HT-29 (cell line): Measurements from ENCODE around the gene TAS2R16. TPM values are rescaled to one million over a fixed set of nuclear protein-coding genes. Genes with fewer than 3 reads are reported as not detected.

Experiments
- DNase-seq: peaks from one replicate; pipeline ENCODE4 v3.0.0-alpha.2; 2015; ENCODE audit warnings: low spot score
- total RNA-seq: library from RNA; depleted of rRNA; stranded (reverse); fragments of >200 nt; shearing (Covaris generic); gene quantifications from 2 replicates; pipeline ENCODE4 v1.2.3, GENCODE V29; 2014; rRNA removed

The TAS2R16 gene, protein sequence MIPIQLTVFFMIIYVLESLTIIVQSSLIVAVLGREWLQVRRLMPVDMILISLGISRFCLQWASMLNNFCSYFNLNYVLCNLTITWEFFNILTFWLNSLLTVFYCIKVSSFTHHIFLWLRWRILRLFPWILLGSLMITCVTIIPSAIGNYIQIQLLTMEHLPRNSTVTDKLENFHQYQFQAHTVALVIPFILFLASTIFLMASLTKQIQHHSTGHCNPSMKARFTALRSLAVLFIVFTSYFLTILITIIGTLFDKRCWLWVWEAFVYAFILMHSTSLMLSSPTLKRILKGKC
- not detected in 2 replicates for total RNA-seq

DNA sequence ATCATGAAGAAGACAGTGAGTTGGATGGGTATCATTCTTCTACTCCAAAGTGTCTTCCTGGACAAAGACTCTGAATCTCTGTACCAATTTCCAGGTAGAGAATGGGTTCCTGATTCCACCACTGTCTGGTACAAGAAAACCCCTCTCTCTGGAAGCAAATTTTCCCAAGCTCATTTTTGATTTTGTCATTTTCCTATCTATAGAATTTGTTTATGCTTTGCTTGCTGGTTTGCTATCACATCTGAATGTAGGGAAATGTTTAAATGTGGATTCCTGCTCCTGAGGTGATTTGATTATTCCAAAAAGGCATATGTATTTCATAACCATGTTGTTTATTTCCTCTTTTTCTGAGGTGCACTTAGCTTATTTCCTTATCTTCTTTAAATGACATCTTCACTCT is at the start of gene TAS2R16:
TSS of gene TAS2R16 (minus strand) at position 101 of the 400 bp plus-strand sequence. CDS start at position 35, 66 bp downstream.
- no peak for DNase-seq

DNA sequence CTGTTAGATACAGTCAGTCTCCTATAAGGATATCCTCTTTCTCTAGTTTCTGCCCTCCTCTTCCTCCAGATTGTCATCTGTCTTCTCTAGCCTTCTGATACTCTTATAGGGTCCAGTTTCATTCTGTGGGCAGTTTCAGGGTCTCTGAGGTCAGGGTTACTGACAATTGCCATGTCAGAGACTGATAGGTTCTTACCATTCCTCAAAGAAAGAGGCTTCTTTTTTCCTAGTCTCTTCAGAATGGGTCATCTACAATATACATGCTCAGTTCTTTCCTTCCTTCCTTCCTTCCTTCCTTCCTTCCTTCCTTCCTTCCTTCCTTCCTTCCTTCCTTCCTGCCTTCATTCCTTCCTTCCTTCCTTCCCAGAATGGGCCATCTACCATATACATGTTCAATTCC is 48.1 kb upstream of the TAS2R16 start:
- no peak for DNase-seq

DNA sequence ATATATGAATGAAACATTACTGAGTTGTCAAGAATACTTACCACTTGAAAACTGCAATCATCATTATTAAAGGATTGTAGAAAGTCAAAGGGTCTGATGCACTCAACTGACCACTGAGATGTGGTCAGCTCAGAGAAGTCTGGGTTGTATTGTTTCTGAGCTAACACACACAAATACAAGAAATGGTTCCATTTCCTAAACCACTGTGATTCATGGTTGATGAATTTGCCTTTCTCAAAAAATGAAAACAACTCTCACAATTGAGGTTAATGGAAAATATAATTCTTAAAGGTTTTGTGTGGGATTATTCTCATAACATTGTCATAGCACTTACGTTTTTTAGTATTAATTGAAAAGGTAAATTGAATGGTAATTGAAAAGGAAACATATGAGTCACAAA is 45.6 kb upstream of the TAS2R16 start:
- no peak for DNase-seq

DNA sequence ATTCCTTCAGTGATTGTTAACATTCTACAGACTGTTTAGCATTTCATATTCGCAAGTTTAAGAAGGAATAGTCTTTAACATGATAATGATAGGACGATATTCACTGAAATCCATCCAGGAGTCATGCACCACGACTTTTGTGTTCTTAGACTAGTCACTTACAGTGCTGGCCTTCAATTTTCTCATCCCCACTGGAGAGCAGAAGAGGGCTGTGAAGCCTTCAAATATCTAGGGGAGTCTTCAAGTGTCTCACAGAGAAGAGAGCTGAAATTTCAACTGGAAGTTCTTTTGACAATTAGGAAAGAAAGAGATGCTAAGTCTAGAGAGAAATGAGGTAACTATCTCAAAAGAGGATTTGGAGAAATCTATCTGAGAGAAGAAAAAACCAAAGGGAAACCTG is 43.8 kb upstream of the TAS2R16 start:
- no peak for DNase-seq

DNA sequence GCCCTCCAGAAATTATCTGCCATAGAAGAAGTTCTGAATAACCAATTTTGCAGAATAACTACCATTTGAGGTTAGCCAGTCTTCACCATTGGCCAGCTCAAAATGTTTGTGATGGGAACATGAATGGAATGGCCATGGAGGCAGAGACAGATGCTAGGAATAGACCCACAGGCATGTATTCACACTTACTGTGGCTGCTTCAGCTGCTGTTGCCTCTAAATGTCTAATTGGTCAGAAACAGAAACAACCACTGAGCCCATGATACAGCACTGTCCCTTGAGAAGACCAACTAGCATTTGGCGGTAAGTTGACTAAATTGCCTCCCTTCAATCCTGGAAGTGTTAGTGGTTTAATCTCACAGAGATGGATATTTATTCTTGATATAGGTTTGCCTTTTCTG is 38.6 kb upstream of the TAS2R16 start:
- DNase-seq: no peak

DNA sequence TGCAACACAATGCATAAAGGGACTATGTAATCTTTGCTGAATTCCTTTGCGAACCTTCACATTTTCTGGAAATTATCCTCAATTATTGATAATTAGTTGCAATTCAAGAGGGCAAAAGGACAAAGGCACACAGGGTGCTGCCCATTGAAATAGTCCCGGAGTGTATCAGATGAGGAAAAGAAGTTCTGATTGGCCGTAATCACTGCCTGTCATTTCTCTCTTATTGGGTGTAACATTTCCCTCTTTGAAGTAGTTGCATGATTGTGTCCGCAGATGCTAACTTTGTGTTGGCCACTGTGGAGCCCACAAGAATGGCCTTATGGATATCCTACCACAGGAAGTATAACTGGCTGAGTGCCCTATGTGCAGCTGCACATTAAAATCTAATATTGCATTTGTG is 35.1 kb upstream of the TAS2R16 start:
- DNase-seq: no peak

DNA sequence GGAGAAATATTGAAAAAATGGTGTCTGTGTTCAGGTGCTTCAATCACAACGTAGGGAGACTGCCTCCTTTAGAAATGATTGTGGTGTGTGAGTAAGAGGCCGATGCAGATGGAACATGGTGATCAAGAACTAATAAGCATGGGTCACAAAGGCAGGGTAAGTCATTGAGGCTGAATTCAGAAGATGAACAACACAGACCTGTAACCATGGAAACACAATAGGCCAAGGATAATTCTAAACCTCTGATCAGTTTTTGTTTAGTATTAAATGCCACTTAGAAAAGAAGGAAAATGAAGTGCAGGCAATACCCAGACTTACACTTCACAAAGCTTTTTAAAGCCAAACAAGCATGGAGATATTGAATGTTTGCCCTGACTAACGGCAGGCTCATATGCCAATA is 32.8 kb upstream of the TAS2R16 start:
- no peak for DNase-seq

DNA sequence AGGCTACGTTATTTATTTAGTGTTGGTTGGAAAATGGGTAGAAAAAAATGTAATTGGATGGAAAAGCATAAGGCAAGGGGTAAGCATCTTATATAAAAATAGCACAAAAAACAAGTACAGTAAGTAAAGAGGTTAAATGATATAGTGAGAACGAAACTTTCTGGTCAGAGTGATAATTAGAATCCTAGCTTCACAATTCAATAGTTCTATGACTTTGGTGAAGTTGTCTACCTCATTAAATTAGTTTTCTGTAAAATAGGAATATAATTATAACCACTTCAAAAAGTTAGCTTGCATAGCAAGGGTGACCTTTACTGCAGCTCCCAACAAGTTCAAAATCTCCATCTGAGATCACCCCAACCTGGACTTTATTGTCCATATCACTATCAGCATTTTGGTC is 30.8 kb upstream of the TAS2R16 start:
- DNase-seq: no peak

DNA sequence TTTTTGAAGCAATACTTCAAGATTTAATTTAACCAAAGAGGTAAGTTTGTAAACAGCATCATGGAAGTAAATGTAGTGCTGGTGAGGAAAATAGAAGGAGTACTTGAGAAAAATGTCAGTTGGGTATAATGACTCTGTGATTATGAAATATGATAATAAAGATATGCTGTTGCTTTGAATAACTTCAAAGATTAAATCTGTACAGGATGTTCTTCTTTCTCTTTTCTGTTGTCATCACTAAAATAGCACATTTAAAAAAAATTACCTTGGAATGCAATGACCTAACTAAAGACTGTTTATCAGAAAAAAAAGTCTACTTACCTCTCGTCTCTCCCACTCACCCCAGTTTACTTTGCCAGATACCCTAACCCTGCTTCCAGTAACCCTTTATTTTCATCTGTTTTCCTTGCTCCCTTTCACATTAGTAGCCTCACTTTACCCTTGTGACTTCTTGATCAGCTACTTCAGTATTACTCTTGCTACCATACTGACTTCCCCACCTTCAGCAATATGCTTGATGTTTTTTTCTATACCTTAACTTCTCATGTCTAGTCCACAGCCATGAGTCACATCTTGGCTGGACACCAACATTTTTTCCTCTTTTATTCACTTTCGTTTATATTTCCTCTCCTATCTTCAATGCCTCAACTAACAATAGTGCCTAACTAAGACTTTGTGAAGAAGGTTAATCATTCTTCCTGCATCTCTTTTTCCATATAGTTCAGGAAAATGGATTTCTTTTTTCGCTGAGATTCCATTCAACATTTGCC is 29.7 kb upstream of the TAS2R16 start:
- no peak for DNase-seq

DNA sequence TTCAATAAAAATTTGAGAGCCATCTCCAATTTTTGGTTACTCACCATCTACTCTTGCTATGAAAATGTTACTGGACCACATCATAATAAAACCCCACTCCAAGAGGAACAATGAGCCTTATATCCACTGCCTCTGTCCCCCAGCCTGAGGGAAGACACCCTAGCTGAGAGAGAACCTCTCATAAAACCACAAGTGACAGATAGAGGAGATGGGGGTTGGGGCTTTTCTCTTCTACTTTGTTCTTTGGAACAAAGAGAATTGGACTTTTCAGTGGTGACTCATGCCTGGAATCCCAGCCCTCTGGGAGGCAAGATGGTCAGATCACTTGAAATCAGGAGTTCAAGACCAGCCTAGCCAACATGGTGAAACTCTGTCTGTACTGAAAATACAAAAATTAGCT is 27.6 kb upstream of the TAS2R16 start:
- DNase-seq: no peak

DNA sequence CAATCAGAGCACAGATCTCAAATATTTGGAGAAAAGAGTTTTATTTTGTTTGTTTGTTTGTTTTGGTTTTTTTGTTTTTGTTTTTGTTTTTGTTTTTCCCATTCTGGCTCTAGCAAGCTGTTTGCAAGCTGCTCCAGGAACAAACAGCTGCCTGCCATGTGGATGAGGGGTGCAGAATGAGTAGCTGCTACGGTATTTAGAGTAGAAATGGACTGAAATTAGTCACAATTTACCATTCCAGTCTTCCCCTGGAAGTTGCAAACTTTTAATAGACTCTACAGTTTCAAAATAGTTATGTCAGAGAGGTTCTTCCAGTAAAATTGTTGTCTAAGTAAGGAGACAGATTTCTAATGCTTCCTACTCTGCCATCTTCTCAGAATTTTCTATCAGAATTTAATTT is 27.1 kb upstream of the TAS2R16 start:
- no peak for DNase-seq

DNA sequence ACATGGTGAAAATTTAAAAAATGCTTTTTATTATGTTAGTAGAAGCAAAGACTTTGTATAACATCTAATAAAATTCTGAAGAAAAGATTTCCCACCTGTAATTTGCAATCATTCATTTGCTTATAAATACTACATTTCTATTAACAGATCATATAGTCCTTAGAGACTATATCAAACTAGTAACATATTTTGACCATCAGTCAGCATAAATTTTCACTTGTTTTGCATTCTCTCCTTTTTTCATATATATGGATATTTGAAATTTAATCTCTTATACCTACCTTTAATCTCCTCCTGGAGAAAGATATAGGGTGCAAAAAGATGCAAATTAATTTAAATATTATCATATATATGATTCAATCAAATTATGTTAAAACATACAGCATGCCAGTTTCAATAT is 16.9 kb upstream of the TAS2R16 start:
- no peak for DNase-seq

DNA sequence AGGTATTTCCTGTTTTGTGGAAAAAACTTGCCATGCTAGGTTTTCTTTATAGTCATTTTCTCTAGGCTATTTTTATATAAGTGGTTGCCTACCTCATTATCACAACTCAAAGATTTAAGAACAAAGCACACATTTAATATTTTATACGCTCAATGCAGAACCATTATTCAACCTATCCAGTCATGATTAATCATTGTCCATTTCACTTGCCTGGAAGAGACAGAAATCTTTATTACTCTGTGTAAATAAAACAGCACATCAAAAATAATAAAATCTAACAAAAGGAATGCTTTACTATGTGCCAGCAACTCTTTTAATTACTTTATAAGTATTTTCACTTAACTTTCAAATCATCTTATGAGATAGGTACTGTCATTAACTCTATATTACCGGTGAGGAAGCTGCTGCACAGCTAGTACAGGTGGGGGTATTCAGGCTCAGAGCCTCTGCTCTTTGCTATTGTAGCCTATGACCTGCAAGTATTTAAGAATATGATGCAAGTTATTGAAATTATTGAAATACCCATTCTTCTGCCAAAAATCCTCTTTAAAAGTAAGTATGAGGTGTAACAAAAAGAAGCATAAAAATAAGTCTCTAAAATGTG is 16.4 kb upstream of the TAS2R16 start:
- DNase-seq: no peak

DNA sequence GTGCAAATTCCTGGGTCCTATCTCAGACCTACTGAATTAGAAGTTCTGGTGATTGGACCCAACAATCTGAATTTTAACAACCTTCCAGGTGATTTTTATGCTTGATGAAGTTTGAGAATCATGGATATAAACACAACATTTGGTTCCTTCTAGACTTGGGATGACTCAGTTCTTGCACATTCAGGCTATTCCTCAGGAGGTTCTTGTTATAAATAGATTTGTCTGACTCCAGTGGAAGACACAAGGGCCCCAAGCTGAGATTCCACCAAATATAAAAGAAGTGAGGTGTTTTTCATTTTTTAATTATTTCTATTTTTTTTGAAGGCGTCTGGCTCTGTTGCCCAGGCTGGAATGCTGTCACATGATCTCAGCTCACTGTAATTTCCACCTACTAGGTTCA is 9.4 kb upstream of the TAS2R16 start:
- DNase-seq: no peak

DNA sequence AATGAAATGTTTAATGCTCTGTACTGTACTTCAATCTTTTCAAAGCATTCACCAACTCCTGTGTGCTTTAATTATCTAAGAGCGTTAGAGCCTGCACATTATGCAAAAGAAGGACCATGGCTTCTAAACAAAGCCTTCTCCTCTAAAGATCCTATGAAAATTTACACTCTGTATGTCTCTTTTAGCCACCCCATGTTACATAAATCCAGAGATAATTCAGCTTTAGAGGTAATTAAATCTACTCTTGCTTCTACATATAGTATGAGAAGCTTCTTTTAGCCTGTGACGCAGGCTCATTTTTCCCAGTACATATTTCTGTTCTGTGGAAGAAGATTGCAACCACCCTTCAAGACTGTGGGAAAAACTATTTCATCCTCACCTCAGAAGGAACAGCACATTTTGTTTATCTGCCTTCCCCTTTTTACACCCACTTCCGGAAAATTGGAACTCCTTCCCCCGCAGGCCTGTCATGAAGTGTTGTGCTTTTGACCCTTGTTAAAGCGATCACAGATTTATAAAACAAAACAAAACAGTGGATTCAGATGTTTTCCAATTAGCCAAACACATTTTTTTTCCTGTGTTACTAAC is 8.1 kb upstream of the TAS2R16 start:
- DNase-seq: no peak

DNA sequence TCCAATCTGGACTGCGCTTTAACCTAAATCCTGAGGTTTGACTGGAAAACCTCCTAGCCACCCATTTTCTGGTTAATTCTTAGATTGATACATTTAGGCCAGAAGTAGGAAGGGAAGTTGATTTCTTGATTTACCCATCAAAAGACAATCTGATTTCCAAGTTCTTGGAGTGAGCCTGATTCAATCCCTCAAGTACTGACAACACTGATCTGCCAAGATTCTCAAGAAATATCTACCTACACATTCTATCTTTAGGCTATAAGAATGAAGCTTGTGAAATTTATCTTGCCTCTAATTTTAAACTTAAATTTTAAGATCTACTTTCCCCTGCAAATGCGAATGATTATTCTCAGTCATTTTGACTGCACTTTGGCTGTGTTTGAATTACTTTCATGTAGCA is 5.9 kb downstream of the TAS2R16 start:
- DNase-seq: no peak

DNA sequence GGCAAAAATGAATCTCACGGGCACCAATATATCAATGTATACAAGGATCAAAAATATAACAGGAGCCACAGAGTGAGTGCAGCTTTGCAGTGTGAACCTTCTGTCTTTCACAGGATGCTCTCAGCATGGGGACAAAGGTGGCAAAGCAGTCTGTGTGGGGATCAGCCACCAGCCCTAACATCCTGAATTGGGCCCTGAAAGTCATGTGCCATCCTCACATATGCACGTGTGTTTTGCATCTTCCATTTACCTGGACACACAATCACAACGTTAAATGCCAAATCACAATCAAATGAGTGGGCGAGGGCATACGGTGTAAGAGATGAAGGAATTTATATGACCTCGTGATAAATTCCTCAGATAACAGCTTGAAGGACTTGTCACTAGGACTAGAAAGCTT is 6.5 kb downstream of the TAS2R16 start:
- DNase-seq: no peak

DNA sequence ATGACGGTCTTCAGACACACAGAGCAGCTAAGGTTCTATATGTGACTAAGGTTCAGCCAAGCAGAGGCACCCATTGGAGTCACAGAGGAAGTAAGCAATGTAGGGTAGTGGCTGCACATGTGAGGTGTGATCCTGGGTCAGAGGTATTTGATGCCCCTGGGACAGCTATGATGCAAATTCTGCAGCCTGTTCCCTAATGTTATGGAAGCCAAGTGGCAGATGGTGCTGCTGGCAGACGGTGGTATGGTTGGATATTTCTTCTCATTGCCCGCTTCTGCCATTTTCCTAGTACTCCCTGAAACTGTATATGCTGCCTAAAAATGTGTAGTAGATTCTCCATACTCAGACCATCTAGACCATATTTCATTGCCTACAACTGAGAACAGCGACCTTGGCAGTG is 7.2 kb downstream of the TAS2R16 start:
- no peak for DNase-seq

DNA sequence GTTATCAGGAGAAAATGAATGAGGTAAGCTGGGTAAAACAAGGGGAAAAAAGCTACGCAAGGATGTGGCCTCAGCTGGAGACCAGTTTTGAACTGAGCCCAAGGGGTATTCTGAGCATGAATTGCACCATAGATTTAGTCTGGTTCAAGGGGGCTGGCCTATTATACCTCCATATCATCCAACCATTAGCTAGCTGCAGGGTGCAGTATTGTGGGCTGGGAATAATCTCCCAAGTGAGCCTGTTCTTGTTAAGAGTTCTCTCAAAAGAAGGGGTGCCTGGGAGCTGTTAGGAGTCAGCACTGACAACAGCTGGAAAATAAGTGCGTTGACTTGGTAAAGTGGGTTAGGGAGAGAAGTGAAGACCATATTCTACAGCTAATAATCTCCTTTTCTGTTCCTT is 8.0 kb downstream of the TAS2R16 start:
- no peak for DNase-seq

DNA sequence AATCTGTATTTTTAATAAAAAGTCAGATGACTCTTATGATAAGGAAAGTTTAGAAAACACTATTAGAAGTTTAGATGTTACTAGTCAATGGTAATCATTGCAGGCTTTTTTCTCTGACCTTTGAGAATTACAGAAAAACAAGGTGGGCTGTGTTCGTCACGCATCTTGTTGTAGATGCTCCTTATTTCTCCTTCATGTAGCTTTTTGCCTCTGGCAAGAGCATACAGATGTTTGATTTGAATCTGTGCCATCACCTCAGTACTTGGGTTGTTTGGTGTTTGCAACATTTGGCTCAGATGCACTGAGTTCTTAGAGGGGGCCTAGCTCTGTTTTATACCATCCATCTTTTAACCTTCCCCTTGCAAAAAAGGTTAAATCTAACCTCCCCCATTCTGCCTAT is 11.5 kb downstream of the TAS2R16 start:
- DNase-seq: no peak

DNA sequence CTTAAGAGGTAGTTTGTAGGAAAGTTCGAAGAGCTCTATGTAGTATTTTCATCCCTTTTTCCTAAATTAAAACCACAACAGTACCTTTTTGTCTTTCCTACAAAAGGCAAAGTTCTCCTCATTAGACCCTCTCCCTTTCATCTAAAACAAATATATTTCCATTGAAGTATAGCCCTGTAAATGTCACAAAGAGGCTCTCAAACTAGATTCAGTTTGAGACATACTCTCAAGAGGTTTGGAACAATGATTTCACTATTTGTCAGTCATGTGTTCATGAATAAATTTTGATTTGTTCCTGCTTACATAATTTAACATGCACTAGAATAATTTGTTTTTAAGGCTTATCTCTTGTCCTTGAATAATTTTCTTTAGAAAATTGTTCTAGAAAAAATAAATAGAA is 12.2 kb downstream of the TAS2R16 start:
- no peak for DNase-seq

DNA sequence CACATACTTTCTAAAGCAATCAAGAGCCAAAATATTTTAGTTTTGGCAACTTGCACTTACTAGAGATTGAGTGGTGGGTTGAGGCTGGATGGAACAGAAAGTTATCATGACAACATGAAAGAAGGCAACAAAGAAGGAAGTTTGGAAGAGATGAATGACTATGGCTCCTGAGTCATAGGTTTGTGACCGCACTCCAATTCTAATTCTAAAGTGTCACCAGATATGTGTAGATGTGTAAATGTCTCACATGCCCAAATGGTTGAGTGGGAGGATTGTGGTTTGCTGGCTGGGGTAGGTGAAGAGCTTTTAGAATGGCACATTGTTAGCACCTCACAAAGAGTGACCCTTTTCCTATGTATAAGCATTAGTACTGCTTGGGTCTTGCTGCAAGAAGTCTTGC is 20.2 kb downstream of the TAS2R16 start:
- no peak for DNase-seq

DNA sequence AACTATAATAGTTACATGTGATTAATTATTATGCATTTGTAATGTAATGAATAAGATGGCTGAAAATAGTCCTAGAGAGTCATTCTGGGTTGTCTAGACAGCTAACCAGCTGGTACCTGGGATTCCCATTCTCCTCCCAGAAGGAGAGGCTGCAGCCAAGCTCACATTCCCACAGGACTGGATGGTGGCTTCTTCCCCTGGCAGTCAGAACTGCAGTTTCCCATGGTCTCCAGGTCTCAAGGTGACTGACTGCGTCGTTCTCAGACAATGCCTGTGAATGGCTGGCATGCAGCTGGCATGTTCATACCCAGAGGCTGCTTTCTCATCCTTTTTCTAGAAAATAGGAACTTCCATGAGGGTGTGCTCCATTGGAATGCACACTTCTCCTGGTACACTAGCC is 21.3 kb downstream of the TAS2R16 start:
- no peak for DNase-seq
